H1 (cell line): ENCODE results near the gene MSH2. TPM values are rescaled to one million over a fixed set of nuclear protein-coding genes. Genes with fewer than 3 reads are reported as not detected.

Source experiments
- CTCF ChIA-PET: fragments of 300-600 bp; sonication (Branson Sonifier 250); formaldehyde crosslinking; loops from one replicate; lab custom pipeline; 2021; ENCODE audit not compliant: partially characterized antibody; lab: Charles Lee
- POLR2A ChIA-PET: fragments of 300-600 bp; sonication (Branson Sonifier 250); formaldehyde crosslinking; loops from one replicate; lab custom pipeline; 2021; ENCODE audit warnings: inconsistent platforms; ENCODE audit not compliant: partially characterized antibody; lab: Charles Lee
- DNase-seq, 2 experiments: peaks; one replicate each; pipeline versions ENCODE4 v3.0.0 to v3.0.0-alpha.2; 2010 to 2022; ENCODE audit warnings: low spot score in 2 of 2, low read depth in 1 of 2, mixed read lengths in 1 of 2
- FAIRE-seq: peaks from 2 replicates; lab custom pipeline; 2011; peaks lifted over from hg19 to GRCh38; lab: Jason Lieb, UNC
- H2AFZ ChIP-seq: 2 replicates; pipeline ENCODE4 v1.8.1; 2012; ENCODE audit warnings: low read length, inconsistent platforms
- H2AK5ac ChIP-seq: 2 replicates; pipeline ENCODE4 v1.6.1; 2013; ENCODE audit warnings: low read depth, low read length
- H2BK120ac ChIP-seq: replicated peaks from 2 replicates; pipeline ENCODE3; 2013; ENCODE audit warnings: low read depth, low read length, inconsistent platforms
- H2BK12ac ChIP-seq: 2 replicates; pipeline ENCODE4 v1.6.1; 2013; ENCODE audit warnings: low read depth, low read length
- H2BK15ac ChIP-seq: 2 replicates; pipeline ENCODE4 v1.6.1; 2013; ENCODE audit warnings: low read length
- H2BK20ac ChIP-seq: 2 replicates; pipeline ENCODE4 v1.6.1; 2013; ENCODE audit warnings: low read length
- H2BK5ac ChIP-seq: 2 replicates; pipeline ENCODE4 v1.6.1; 2013; ENCODE audit warnings: low read depth, low read length
- H3K14ac ChIP-seq: 2 replicates; pipeline ENCODE4 v1.6.1; 2013; ENCODE audit warnings: inconsistent platforms; ENCODE audit not compliant: insufficient read length
- H3K18ac ChIP-seq: 2 replicates; pipeline ENCODE4 v1.6.1; 2013; ENCODE audit warnings: low read length; ENCODE audit errors: extremely low read depth
- H3K23ac ChIP-seq: 2 replicates; pipeline ENCODE4 v1.6.1; 2013; ENCODE audit warnings: inconsistent platforms; ENCODE audit not compliant: insufficient read length
- H3K23me2 ChIP-seq: 2 replicates; pipeline ENCODE4 v1.6.1; 2013; ENCODE audit warnings: low read depth, low read length
- H3K27ac ChIP-seq: 2 replicates; pipeline ENCODE4 v1.6.1; 2011; ENCODE audit warnings: low read depth, low read length, inconsistent platforms
- H3K27me3 ChIP-seq, 4 experiments: replicated peaks in 1 of 4; 1 replicate in 1 of 4; 2 replicates in 3 of 4; pipeline versions ENCODE4 v1.6.1 to v1.8.1; 2011 to 2013; ENCODE audit warnings: low read length in 3 of 4, mild to moderate bottlenecking in 3 of 4, inconsistent platforms in 2 of 4, mixed read lengths in 2 of 4, moderate library complexity in 1 of 4; ENCODE audit not compliant: control insufficient read depth in 3 of 4, insufficient read depth in 3 of 4; ENCODE audit errors: extremely low read depth in 1 of 4
- H3K36me3 ChIP-seq, 4 experiments: 2 replicates each; pipeline versions ENCODE4 v1.6.1 to v1.8.1; 2011 to 2013; ENCODE audit warnings: mild to moderate bottlenecking in 4 of 4, low read length in 3 of 4, moderate library complexity in 2 of 4, control low read depth in 1 of 4, inconsistent platforms in 1 of 4; ENCODE audit not compliant: insufficient read depth in 4 of 4, control insufficient read depth in 2 of 4
- H3K4ac ChIP-seq: replicated peaks from 2 replicates; pipeline ENCODE3; 2013; ENCODE audit warnings: low read length, low read depth, mixed read lengths, inconsistent platforms; ENCODE audit not compliant: insufficient read length
- H3K4me1 ChIP-seq, 4 experiments: replicated peaks in 1 of 4; 1 replicate in 1 of 4; 2 replicates in 3 of 4; pipeline versions ENCODE4 v1.6.1 to v1.8.1; 2011 to 2013; ENCODE audit warnings: low read length in 3 of 4, inconsistent platforms in 2 of 4, mixed read lengths in 1 of 4; ENCODE audit not compliant: insufficient read depth in 4 of 4, control insufficient read depth in 3 of 4
- H3K4me2 ChIP-seq, 2 experiments: 2 replicates each; pipeline versions ENCODE4 v1.6.1 to v1.8.1; 2011 to 2013; ENCODE audit warnings: low read depth in 2 of 2, low read length in 2 of 2, control low read depth in 1 of 2, inconsistent platforms in 1 of 2, mild to moderate bottlenecking in 1 of 2; ENCODE audit not compliant: insufficient read depth in 1 of 2
- H3K4me3 ChIP-seq, 4 experiments: fragments of 200-600, 300-600 bp in 1 of 4; sonication (generic), shearing (Covaris generic), sonication (Bioruptor Twin) in 1 of 4; 2 replicates each; pipeline versions ENCODE4 v1.5.1 to v1.8.1; 2011 to 2016; ENCODE audit warnings: low read length in 4 of 4, low read depth in 3 of 4, control low read depth in 2 of 4, inconsistent platforms in 2 of 4, mild to moderate bottlenecking in 2 of 4, mixed read lengths in 1 of 4, moderate library complexity in 1 of 4; ENCODE audit not compliant: insufficient read depth in 2 of 4; ENCODE audit errors: extremely low read depth in 1 of 4
- H3K56ac ChIP-seq: replicated peaks from 2 replicates; pipeline ENCODE3; 2013; ENCODE audit warnings: low read depth, mild to moderate bottlenecking, mixed read lengths, low read length, inconsistent platforms; ENCODE audit not compliant: insufficient read length
- H3K79me1 ChIP-seq: 2 replicates; pipeline ENCODE4 v1.6.1; 2013; ENCODE audit warnings: low read depth, low read length, control low read depth
- H3K79me2 ChIP-seq, 2 experiments: 2 replicates each; pipeline versions ENCODE4 v1.6.1 to v1.8.1; 2012 to 2013; ENCODE audit warnings: low read length in 2 of 2, mild to moderate bottlenecking in 2 of 2, inconsistent platforms in 1 of 2; ENCODE audit not compliant: insufficient read depth in 2 of 2, control insufficient read depth in 1 of 2
- H3K9ac ChIP-seq, 4 experiments: replicated peaks in 1 of 4; 1 replicate in 1 of 4; 2 replicates in 3 of 4; pipeline versions ENCODE4 v1.6.1 to v1.8.1; 2011 to 2013; ENCODE audit warnings: low read depth in 3 of 4, low read length in 3 of 4, control low read depth in 2 of 4, mild to moderate bottlenecking in 2 of 4, moderate library complexity in 2 of 4, inconsistent platforms in 1 of 4; ENCODE audit errors: extremely low read depth in 1 of 4
- H3K9me3 ChIP-seq, 2 experiments: 2 replicates each; pipeline versions ENCODE4 v1.6.1 to v1.8.1; 2012 to 2013; ENCODE audit warnings: mild to moderate bottlenecking in 2 of 2, moderate library complexity in 2 of 2, control low read depth in 1 of 2, inconsistent platforms in 1 of 2, low read depth in 1 of 2, low read length in 1 of 2, mixed read lengths in 1 of 2; ENCODE audit not compliant: insufficient read depth in 2 of 2
- H4K20me1 ChIP-seq, 2 experiments: replicated peaks in 1 of 2; 2 replicates each; pipeline versions ENCODE3 to v1.8.1; 2011 to 2013; ENCODE audit warnings: inconsistent platforms in 2 of 2, low read length in 2 of 2, mild to moderate bottlenecking in 1 of 2; ENCODE audit not compliant: insufficient read depth in 2 of 2, control insufficient read depth in 1 of 2
- H4K5ac ChIP-seq: 2 replicates; pipeline ENCODE4 v1.6.1; 2013; ENCODE audit warnings: low read length, low read depth, mixed read lengths, inconsistent platforms; ENCODE audit not compliant: insufficient read length
- H4K8ac ChIP-seq: 2 replicates; pipeline ENCODE4 v1.8.0; 2013; ENCODE audit warnings: mild to moderate bottlenecking, moderate library complexity, low read length, inconsistent platforms; ENCODE audit not compliant: insufficient read depth; ENCODE audit errors: extremely low read depth
- H4K91ac ChIP-seq: replicated peaks from 2 replicates; pipeline ENCODE3; 2013; ENCODE audit warnings: low read length, mixed read lengths, inconsistent platforms; ENCODE audit not compliant: insufficient read length
- GABPA ChIP-seq: IDR thresholded peaks from 2 replicates; pipeline ENCODE4 v1.6.1; 2011; ENCODE audit warnings: mild to moderate bottlenecking, low read length, moderate library complexity, borderline replicate concordance; ENCODE audit not compliant: insufficient read depth
- WGBS, 2 experiments: shearing (Covaris generic) in 1 of 2; methylation state at CpG; one replicate each; pipeline versions ENCODE4 v1.1.6 to v1.1.7; 2013 to 2015; ENCODE audit warnings: low lambda C conversion rate in 2 of 2, mixed read lengths in 2 of 2, inconsistent platforms in 1 of 2, low coverage in 1 of 2, missing lambda C conversion rate in 1 of 2; ENCODE audit not compliant: insufficient replicate concordance in 2 of 2, insufficient coverage in 1 of 2, insufficient read length in 1 of 2; ENCODE audit errors: extremely low coverage in 1 of 2, missing lambda C conversion rate in 1 of 2; 5-methylcytosine and 5-hydroxymethylcytosine counted together
- polyA plus RNA-seq, 7 experiments: library from polyadenylated mRNA; depleted of rRNA in 3 of 7; stranded (reverse) in 5 of 7; unstranded in 2 of 7; fragments of >200 nt in 5 of 7; fragments of 200-250 nt in 2 of 7; gene quantifications; 1 replicate in 5 of 7; 2 replicates in 1 of 7; 4 replicates in 1 of 7; pipeline versions ENCODE4 v1.2.1 to v1.2.3, GENCODE V29; 2011 to 2013; ENCODE audit warnings: missing spikeins in 2 of 7, mixed read lengths in 2 of 7
- total RNA-seq: library from RNA; stranded (reverse); fragmentation: NEBNext Ultra II Directional; extraction: Animal tissue kit (Norgen Biotek cat#: 25700); gene quantifications from 2 replicates; pipeline ENCODE4 v1.2.1, GENCODE V29; 2021
- TF ChIP-seq, protein P1 (sequence below): IDR thresholded peaks from 2 replicates; pipeline ENCODE4 v1.6.1; 2011; ENCODE audit warnings: low read length, improper control_type of control experiment

The MSH2 gene
- total and polyA plus RNA-seq, 2 of the 8 experiments (the other 6 are each of a cell fraction or from before 2014, with no cell fraction given) = 64.1 to 228 TPM

DNA sequence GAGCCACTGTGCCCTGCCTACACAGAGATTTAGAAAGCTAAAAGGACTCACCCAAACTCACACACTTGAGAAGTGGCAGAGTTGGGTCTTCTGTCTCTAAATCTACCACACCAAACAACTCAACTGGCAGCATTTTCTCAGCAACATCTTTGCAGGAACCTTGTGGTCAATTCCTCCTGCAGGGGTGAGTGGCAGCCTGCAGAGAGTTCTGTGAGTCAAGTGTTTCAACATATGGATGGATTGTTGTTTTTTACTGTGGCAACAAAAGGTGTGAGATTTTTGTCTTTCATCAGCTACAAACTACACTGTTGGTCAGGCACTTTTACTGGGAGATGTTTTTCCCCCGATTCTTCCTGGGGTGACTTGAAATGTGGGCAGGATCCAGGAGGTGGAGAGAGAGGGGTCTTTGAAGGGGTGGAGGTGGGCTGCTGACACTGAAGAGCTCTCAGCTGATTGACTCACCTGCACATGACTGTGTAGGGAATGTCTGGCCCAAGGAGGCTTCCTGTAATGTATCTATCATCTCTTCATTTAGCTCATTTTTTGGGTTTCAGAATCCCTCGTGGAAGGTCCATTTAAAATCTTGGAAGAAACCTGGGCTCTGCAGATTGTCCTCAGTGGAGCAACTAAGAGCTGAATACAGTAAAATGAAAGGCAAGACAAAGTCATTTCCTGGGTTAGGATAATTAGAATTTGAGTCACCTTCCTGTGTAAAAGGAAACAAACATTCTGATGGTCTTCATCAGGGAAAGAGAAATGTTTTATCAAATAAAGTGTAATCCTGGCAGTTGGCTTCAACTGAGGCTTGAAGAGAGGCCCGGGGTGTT, 98.6 kb downstream of the MSH2 start:
- no peak overlapping the region for H3K14ac ChIP-seq
- H3K18ac ChIP-seq = no peak overlapping the region
- peaks cover 0 to 7% (median 3%) of the 10 kb centered on the region in 4 experiments; a peak in 3 of 8 replicates for H3K36me3 ChIP-seq
- no peak overlapping the region for H2AK5ac ChIP-seq
- no peak overlapping the region for H3K23ac ChIP-seq
- DNase-seq (no peak), FAIRE-seq (no peak)
- H4K91ac ChIP-seq = no peak overlapping the region
- H2BK5ac ChIP-seq = no peak overlapping the region
- ChIA-PET POLR2A (interaction anchor here (0.9 to 1.0 kb wide), 2 partner anchors 12 to 16 kb away, joined by 3 to 4 read pairs; no protein-coding TSS in a partner anchor), CTCF (interaction anchor here (0.6 to 1.8 kb wide), 5 partner anchors 9 to 276 kb away, joined by 3 to 4 read pairs (median 3); no protein-coding TSS in a partner anchor)
- H3K27me3 ChIP-seq = no peaks in the 10 kb centered on the region
- no peak overlapping the region for H2BK12ac ChIP-seq
- no peaks in the 10 kb centered on the region; a peak in 2 of 7 replicates for H3K4me1 ChIP-seq
- H3K79me1 ChIP-seq = no peaks in the 10 kb centered on the region
- no peak overlapping the region for H2BK120ac ChIP-seq
- H4K20me1 ChIP-seq = no peaks in the 10 kb centered on the region
- no peaks in the 10 kb centered on the region for H3K79me2 ChIP-seq
- no peak overlapping the region for H2AFZ ChIP-seq
- H3K4ac ChIP-seq = no peak overlapping the region
- H3K9ac ChIP-seq = no peak overlapping the region
- no peak overlapping the region for H3K27ac ChIP-seq
- H2BK20ac ChIP-seq = no peak overlapping the region
- peaks cover 5% of the 10 kb centered on the region; the same call in 1 of the 2 replicates for H3K23me2 ChIP-seq
- peaks cover 30 to 32% of the 10 kb centered on the region in 2 experiments for H3K9me3 ChIP-seq
- H3K4me3 ChIP-seq = no peak overlapping the region
- H4K5ac ChIP-seq = no peak overlapping the region
- WGBS, 2 experiments = 91% methylated on average over 3 of the region's 3 CpGs; no CpG with 5 or more reads in 1 of the 2 experiments
- H2BK15ac ChIP-seq = no peak overlapping the region
- H4K8ac ChIP-seq = no peak overlapping the region; the same call in 1 of the 2 replicates
- H3K4me2 ChIP-seq = no peak overlapping the region
- no peak overlapping the region for H3K56ac ChIP-seq
- TF ChIP-seq, protein P1, sequence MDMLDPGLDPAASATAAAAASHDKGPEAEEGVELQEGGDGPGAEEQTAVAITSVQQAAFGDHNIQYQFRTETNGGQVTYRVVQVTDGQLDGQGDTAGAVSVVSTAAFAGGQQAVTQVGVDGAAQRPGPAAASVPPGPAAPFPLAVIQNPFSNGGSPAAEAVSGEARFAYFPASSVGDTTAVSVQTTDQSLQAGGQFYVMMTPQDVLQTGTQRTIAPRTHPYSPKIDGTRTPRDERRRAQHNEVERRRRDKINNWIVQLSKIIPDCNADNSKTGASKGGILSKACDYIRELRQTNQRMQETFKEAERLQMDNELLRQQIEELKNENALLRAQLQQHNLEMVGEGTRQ = no peak
- no peak for TF ChIP-seq GABPA
